Uterus (tissue), 2 donors: Measurements from ENCODE around the gene IGF2BP2.

Experiments used
- CTCF ChIP-seq, 4 experiments: fragments of 200-600 bp in 2 of 4; fragments of 450-650 bp in 2 of 4; sonication (generic) in 2 of 4; IDR thresholded peaks; one replicate each; pipeline ENCODE4 v1.5.1; 2016 to 2019; ENCODE audit warnings: antibody characterized with exemption in 4 of 4, mild to moderate bottlenecking in 2 of 4, moderate library complexity in 1 of 4
- POLR2A ChIP-seq, 2 donors: fragments of 450-650 bp; IDR thresholded peaks; one replicate each; pipeline ENCODE4 v1.6.1; 2016; ENCODE audit warnings: antibody characterized with exemption in 2 of 2, mild to moderate bottlenecking in 1 of 2, moderate library complexity in 1 of 2

GRCh38 chr3:185724251-185724650 is 100.6 kb downstream of the IGF2BP2 start:
- no peak for TF ChIP-seq CTCF (IDR thresholded peaks at IDR 0.05)
- TF ChIP-seq POLR2A (IDR thresholded peaks at IDR 0.05) = no peak
